ENCODE measurements around the gene PGRMC2.

- TF ChIP-seq CTCF (IDR thresholded peaks at IDR 0.05): no peak
- no peak for TF ChIP-seq POLR2A (IDR thresholded peaks at IDR 0.05)
Measured at GRCh38 chr4:128241981-128242380, 45.6 kb downstream of the PGRMC2 start.

Data from body of pancreas (tissue), 4 donors.